H1 (cell line): ENCODE measurements around the gene SLC35F1. TPM values are rescaled to one million over a fixed set of nuclear protein-coding genes. Genes with fewer than 3 reads are reported as not detected.

Source experiments
- CEBPB ChIP-seq: IDR thresholded peaks from 2 replicates; pipeline ENCODE4 v1.6.1; 2012; ENCODE audit warnings: low read depth, low read length
- CHD1 ChIP-seq: IDR thresholded peaks from 2 replicates; pipeline ENCODE4 v1.6.1; 2012; ENCODE audit warnings: low read depth, low read length, improper control_type of control experiment
- CHD2 ChIP-seq: IDR thresholded peaks from 2 replicates; pipeline ENCODE4 v1.6.1; 2012; ENCODE audit warnings: low read length, improper control_type of control experiment
- HDAC2 ChIP-seq, 2 experiments: fragments of 300-600 bp in 1 of 2; sonication (generic) in 1 of 2; IDR thresholded peaks; 2 replicates each; pipeline ENCODE4 v1.6.1; 2011 to 2012; ENCODE audit warnings: low read depth in 2 of 2, low read length in 2 of 2, mild to moderate bottlenecking in 2 of 2, moderate library complexity in 2 of 2, borderline replicate concordance in 1 of 2, inconsistent platforms in 1 of 2
- RXRA ChIP-seq: IDR thresholded peaks from 2 replicates; pipeline ENCODE4 v1.6.1; 2011; ENCODE audit warnings: low read depth, mild to moderate bottlenecking, low read length, moderate library complexity; ENCODE audit not compliant: insufficient read depth
- SIX5 ChIP-seq: IDR thresholded peaks from 2 replicates; pipeline ENCODE4 v1.6.1; 2011; ENCODE audit warnings: mild to moderate bottlenecking, low read depth, low read length
- TAF7 ChIP-seq: optimal IDR thresholded peaks from 2 replicates; pipeline ENCODE3; 2011; ENCODE audit warnings: low read depth, mild to moderate bottlenecking, inconsistent platforms, low read length, moderate library complexity, borderline replicate concordance
- polyA plus RNA-seq, 7 experiments: library from polyadenylated mRNA; depleted of rRNA in 3 of 7; stranded (reverse) in 5 of 7; unstranded in 2 of 7; fragments of >200 nt in 5 of 7; fragments of 200-250 nt in 2 of 7; gene quantifications; 1 replicate in 5 of 7; 2 replicates in 1 of 7; 4 replicates in 1 of 7; pipeline versions ENCODE4 v1.2.1 to v1.2.3, GENCODE V29; 2011 to 2013; ENCODE audit warnings: missing spikeins in 2 of 7, mixed read lengths in 2 of 7
- total RNA-seq: library from RNA; stranded (reverse); fragmentation: NEBNext Ultra II Directional; extraction: Animal tissue kit (Norgen Biotek cat#: 25700); gene quantifications from 2 replicates; pipeline ENCODE4 v1.2.1, GENCODE V29; 2021
- TF ChIP-seq, protein P1 (sequence below): fragments of 300-600 bp; sonication (generic); IDR thresholded peaks from 2 replicates; pipeline ENCODE4 v1.7.1; 2012; ENCODE audit warnings: low read length, moderate library complexity, mild to moderate bottlenecking, inconsistent platforms; ENCODE audit not compliant: insufficient replicate concordance

SLC35F1 gene
- total and polyA plus RNA-seq, 2 of the 8 experiments (the other 6 are each of a cell fraction or from before 2014, with no cell fraction given): 7.0 to 10.0 TPM

DNA sequence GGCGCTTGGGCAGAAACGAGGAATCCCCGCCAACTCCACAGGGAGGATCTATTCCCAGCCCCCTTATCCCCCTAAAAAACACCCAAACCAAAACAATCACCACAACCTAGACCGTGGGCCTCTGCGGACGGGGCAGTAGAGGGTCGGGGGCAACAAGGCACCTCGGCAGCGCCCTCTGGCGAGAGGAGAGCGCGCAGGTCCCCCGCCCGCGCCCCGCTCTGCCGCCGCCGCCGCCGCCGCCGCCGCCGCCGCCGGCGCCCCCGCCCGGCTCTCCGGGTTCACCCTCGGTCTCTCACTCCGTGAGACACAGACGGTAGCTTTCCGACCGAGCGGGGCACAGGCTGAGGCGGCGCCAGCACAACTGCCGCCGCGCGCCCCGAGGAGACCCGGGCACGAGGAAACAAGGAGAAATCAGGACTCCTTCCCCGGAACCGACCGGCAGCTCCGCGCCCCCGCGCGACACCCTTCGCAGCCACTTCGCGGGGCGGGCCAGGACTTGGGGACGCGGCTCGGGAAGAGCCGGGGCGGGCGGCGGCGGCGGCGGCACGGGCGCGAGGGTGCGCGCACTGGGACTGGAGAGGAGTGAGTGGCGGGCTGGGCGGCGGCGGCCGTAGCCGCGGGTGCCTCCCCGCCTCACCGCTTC is at the start of gene SLC35F1 (continued):
- TF ChIP-seq CHD1 (no peak), SIX5 (no peak), CHD2 (no peak), TAF7 (peak; percentile 29), HDAC2 (IDR thresholded peaks at IDR 0.05; ENCODE audit: borderline replicate concordance in 1 of 2, low read depth in 2 of 2, low read length in 2 of 2) (peak; percentile 67 to 96; a peak in 2 of 4 replicates), RXRA (no peak), CEBPB (no peak)
- TF ChIP-seq, protein P1, sequence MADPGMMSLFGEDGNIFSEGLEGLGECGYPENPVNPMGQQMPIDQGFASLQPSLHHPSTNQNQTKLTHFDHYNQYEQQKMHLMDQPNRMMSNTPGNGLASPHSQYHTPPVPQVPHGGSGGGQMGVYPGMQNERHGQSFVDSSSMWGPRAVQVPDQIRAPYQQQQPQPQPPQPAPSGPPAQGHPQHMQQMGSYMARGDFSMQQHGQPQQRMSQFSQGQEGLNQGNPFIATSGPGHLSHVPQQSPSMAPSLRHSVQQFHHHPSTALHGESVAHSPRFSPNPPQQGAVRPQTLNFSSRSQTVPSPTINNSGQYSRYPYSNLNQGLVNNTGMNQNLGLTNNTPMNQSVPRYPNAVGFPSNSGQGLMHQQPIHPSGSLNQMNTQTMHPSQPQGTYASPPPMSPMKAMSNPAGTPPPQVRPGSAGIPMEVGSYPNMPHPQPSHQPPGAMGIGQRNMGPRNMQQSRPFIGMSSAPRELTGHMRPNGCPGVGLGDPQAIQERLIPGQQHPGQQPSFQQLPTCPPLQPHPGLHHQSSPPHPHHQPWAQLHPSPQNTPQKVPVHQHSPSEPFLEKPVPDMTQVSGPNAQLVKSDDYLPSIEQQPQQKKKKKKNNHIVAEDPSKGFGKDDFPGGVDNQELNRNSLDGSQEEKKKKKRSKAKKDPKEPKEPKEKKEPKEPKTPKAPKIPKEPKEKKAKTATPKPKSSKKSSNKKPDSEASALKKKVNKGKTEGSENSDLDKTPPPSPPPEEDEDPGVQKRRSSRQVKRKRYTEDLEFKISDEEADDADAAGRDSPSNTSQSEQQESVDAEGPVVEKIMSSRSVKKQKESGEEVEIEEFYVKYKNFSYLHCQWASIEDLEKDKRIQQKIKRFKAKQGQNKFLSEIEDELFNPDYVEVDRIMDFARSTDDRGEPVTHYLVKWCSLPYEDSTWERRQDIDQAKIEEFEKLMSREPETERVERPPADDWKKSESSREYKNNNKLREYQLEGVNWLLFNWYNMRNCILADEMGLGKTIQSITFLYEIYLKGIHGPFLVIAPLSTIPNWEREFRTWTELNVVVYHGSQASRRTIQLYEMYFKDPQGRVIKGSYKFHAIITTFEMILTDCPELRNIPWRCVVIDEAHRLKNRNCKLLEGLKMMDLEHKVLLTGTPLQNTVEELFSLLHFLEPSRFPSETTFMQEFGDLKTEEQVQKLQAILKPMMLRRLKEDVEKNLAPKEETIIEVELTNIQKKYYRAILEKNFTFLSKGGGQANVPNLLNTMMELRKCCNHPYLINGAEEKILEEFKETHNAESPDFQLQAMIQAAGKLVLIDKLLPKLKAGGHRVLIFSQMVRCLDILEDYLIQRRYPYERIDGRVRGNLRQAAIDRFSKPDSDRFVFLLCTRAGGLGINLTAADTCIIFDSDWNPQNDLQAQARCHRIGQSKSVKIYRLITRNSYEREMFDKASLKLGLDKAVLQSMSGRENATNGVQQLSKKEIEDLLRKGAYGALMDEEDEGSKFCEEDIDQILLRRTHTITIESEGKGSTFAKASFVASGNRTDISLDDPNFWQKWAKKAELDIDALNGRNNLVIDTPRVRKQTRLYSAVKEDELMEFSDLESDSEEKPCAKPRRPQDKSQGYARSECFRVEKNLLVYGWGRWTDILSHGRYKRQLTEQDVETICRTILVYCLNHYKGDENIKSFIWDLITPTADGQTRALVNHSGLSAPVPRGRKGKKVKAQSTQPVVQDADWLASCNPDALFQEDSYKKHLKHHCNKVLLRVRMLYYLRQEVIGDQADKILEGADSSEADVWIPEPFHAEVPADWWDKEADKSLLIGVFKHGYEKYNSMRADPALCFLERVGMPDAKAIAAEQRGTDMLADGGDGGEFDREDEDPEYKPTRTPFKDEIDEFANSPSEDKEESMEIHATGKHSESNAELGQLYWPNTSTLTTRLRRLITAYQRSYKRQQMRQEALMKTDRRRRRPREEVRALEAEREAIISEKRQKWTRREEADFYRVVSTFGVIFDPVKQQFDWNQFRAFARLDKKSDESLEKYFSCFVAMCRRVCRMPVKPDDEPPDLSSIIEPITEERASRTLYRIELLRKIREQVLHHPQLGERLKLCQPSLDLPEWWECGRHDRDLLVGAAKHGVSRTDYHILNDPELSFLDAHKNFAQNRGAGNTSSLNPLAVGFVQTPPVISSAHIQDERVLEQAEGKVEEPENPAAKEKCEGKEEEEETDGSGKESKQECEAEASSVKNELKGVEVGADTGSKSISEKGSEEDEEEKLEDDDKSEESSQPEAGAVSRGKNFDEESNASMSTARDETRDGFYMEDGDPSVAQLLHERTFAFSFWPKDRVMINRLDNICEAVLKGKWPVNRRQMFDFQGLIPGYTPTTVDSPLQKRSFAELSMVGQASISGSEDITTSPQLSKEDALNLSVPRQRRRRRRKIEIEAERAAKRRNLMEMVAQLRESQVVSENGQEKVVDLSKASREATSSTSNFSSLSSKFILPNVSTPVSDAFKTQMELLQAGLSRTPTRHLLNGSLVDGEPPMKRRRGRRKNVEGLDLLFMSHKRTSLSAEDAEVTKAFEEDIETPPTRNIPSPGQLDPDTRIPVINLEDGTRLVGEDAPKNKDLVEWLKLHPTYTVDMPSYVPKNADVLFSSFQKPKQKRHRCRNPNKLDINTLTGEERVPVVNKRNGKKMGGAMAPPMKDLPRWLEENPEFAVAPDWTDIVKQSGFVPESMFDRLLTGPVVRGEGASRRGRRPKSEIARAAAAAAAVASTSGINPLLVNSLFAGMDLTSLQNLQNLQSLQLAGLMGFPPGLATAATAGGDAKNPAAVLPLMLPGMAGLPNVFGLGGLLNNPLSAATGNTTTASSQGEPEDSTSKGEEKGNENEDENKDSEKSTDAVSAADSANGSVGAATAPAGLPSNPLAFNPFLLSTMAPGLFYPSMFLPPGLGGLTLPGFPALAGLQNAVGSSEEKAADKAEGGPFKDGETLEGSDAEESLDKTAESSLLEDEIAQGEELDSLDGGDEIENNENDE: no peak
